SK-N-SH (cell line): ENCODE data around the gene SLC17A1. TPM values are rescaled to one million over a fixed set of nuclear protein-coding genes. Genes with fewer than 3 reads are reported as not detected.
A peak's percentile ranks its signal among the peaks of the same experiment; 100 is the strongest.

Source experiments
- CTCF ChIA-PET: fragments of 300-600, 350-600 bp; formaldehyde crosslinking; extraction: SDS; loops from one replicate; lab custom pipeline; 2021; lab: Yijun Ruan, JAX
- POLR2A ChIA-PET: fragments of 350-600 bp; sonication (Branson Sonifier 250); formaldehyde crosslinking; extraction: SDS; loops from one replicate; lab custom pipeline; 2020; ENCODE audit warnings: antibody characterized with exemption, inconsistent platforms; lab: Yijun Ruan, JAX
- DNase-seq: peaks from one replicate; pipeline ENCODE4 v3.0.0; 2012
- H2AFZ ChIP-seq: fragments of 200-600 bp; sonication (generic); 2 replicates; pipeline ENCODE4 v1.8.1; 2016; ENCODE audit warnings: antibody characterized with exemption, mild to moderate bottlenecking, low read depth
- H3F3A ChIP-seq: fragments of 200-600 bp; sonication (generic); replicated peaks from 2 replicates; pipeline ENCODE3; 2016; ENCODE audit warnings: antibody characterized with exemption, mild to moderate bottlenecking; ENCODE audit not compliant: insufficient read depth
- H3K27ac ChIP-seq, 2 experiments: fragments of 200-500 bp in 1 of 2; fragments of 200-600 bp in 1 of 2; sonication (Bioruptor generic) in 1 of 2; sonication (generic), shearing (Covaris generic) in 1 of 2; 2 replicates each; pipeline versions ENCODE4 v1.5.1 to v1.6.1; 2014 to 2016; ENCODE audit warnings: low read depth in 2 of 2, inconsistent platforms in 1 of 2, low read length in 1 of 2, mild to moderate bottlenecking in 1 of 2, mixed read lengths in 1 of 2
- H3K27me3 ChIP-seq: fragments of 200-600 bp; sonication (generic), shearing (Covaris generic); 2 replicates; pipeline ENCODE4 v1.6.1; 2016; ENCODE audit warnings: mixed run types; ENCODE audit not compliant: insufficient read depth
- H3K36me3 ChIP-seq, 2 experiments: fragments of 200-500 bp in 1 of 2; fragments of 200-600 bp in 1 of 2; sonication (Bioruptor generic) in 1 of 2; sonication (generic) in 1 of 2; replicated peaks in 1 of 2; 2 replicates each; pipeline versions ENCODE3 to v1.5.1; 2014 to 2016; ENCODE audit warnings: low read length in 1 of 2, mild to moderate bottlenecking in 1 of 2; ENCODE audit not compliant: insufficient read depth in 2 of 2, control insufficient read depth in 1 of 2
- H3K4me1 ChIP-seq, 2 experiments: fragments of 200-500 bp in 1 of 2; fragments of 200-600 bp in 1 of 2; sonication (Bioruptor generic) in 1 of 2; sonication (generic), shearing (Covaris generic) in 1 of 2; 2 replicates each; pipeline versions ENCODE4 v1.5.1 to v1.6.1; 2014 to 2016; ENCODE audit warnings: low read depth in 1 of 2, low read length in 1 of 2, mixed run types in 1 of 2; ENCODE audit not compliant: insufficient read depth in 2 of 2, control insufficient read depth in 1 of 2
- H3K4me2 ChIP-seq: fragments of 200-600 bp; sonication (generic), shearing (Covaris generic); 2 replicates; pipeline ENCODE4 v1.6.1; 2017; ENCODE audit warnings: mixed run types
- H3K4me3 ChIP-seq, 2 experiments: fragments of 200-500 bp in 1 of 2; fragments of 200-600 bp in 1 of 2; sonication (Bioruptor generic) in 1 of 2; sonication (generic), shearing (Covaris generic) in 1 of 2; 2 replicates each; pipeline versions ENCODE4 v1.5.1 to v1.8.1; 2014 to 2016; ENCODE audit warnings: low read depth in 2 of 2, inconsistent platforms in 1 of 2, low read length in 1 of 2, mild to moderate bottlenecking in 1 of 2, mixed read lengths in 1 of 2, moderate library complexity in 1 of 2
- H3K79me2 ChIP-seq: fragments of 200-600 bp; sonication (generic); 2 replicates; pipeline ENCODE4 v1.8.1; 2017; ENCODE audit warnings: mild to moderate bottlenecking; ENCODE audit not compliant: insufficient read depth
- H3K9ac ChIP-seq: fragments of 200-600 bp; sonication (generic); 2 replicates; pipeline ENCODE4 v1.6.1; 2017; ENCODE audit warnings: mixed run types
- H3K9me2 ChIP-seq: fragments of 200-600 bp; sonication (generic); 2 replicates; pipeline ENCODE4 v1.6.1; 2017; ENCODE audit warnings: mixed run types
- H3K9me3 ChIP-seq: fragments of 200-600 bp; sonication (generic); 2 replicates; pipeline ENCODE4 v1.6.1; 2017; ENCODE audit warnings: mixed run types, mild to moderate bottlenecking, moderate library complexity
- H4K20me1 ChIP-seq: fragments of 200-600 bp; sonication (generic); 2 replicates; pipeline ENCODE4 v1.6.1; 2017; ENCODE audit warnings: mild to moderate bottlenecking, mixed run types; ENCODE audit not compliant: insufficient read depth
- EP300 ChIP-seq, 2 experiments: IDR thresholded peaks; 2 replicates each; pipeline versions ENCODE4 v1.4.0 to v1.6.1; 2012; ENCODE audit warnings: borderline replicate concordance in 1 of 2, low read depth in 1 of 2, low read length in 1 of 2
- FOSL2 ChIP-seq: IDR thresholded peaks from 2 replicates; pipeline ENCODE4 v1.4.0; 2012; ENCODE audit warnings: low read depth, mild to moderate bottlenecking, moderate library complexity, borderline replicate concordance
- FOXJ3 ChIP-seq: sonication (generic); formaldehyde crosslinking; IDR thresholded peaks from 2 replicates; pipeline ENCODE4 v1.5.1; 2020; ENCODE audit warnings: mild to moderate bottlenecking, missing genetic modification reagents
- GATA2 ChIP-seq: sonication (generic); formaldehyde crosslinking; IDR thresholded peaks from 2 replicates; pipeline ENCODE4 v1.5.0; 2020; ENCODE audit warnings: mild to moderate bottlenecking, missing genetic modification reagents
- MEF2A ChIP-seq: IDR thresholded peaks from 2 replicates; pipeline ENCODE4 v1.4.0; 2012; ENCODE audit warnings: low read depth, borderline replicate concordance
- MXI1 ChIP-seq: IDR thresholded peaks from 2 replicates; pipeline ENCODE4 v1.6.1; 2012; ENCODE audit warnings: mild to moderate bottlenecking, low read depth, low read length, improper control_type of control experiment
- NFIC ChIP-seq: IDR thresholded peaks from 2 replicates; pipeline ENCODE4 v1.4.0; 2012; ENCODE audit warnings: borderline replicate concordance
- NRF1 ChIP-seq: IDR thresholded peaks from 2 replicates; pipeline ENCODE4 v1.6.1; 2012; ENCODE audit warnings: low read depth, mild to moderate bottlenecking, low read length
- POLR2AphosphoS5 ChIP-seq: IDR thresholded peaks from 2 replicates; pipeline ENCODE4 v1.6.1; 2012; ENCODE audit warnings: low read depth, low read length
- RAD21 ChIP-seq: IDR thresholded peaks from 2 replicates; pipeline ENCODE4 v1.6.1; 2012; ENCODE audit warnings: mild to moderate bottlenecking, low read length
- RCOR1 ChIP-seq: fragments of 150-350 bp; IDR thresholded peaks from 2 replicates; pipeline ENCODE4 v1.6.1; 2017; ENCODE audit warnings: antibody characterized with exemption, low read length
- SIN3A ChIP-seq: IDR thresholded peaks from 2 replicates; pipeline ENCODE4 v1.6.1; 2012; ENCODE audit warnings: low read depth, mild to moderate bottlenecking, low read length, moderate library complexity, borderline replicate concordance
- SMC3 ChIP-seq: IDR thresholded peaks from 2 replicates; pipeline ENCODE4 v1.6.1; 2012; ENCODE audit warnings: low read depth, low read length, improper control_type of control experiment
- TAF1 ChIP-seq: IDR thresholded peaks from 2 replicates; pipeline ENCODE4 v1.6.1; 2012; ENCODE audit warnings: low read depth, mild to moderate bottlenecking, low read length, moderate library complexity, borderline replicate concordance
- TCF12 ChIP-seq: IDR thresholded peaks from 2 replicates; pipeline ENCODE4 v1.4.0; 2012
- TEAD4 ChIP-seq: IDR thresholded peaks from 2 replicates; pipeline ENCODE4 v1.4.0; 2012; ENCODE audit warnings: mild to moderate bottlenecking, borderline replicate concordance; ENCODE audit not compliant: insufficient read depth
- YY1 ChIP-seq: IDR thresholded peaks from 2 replicates; pipeline ENCODE4 v1.4.0; 2012; ENCODE audit warnings: low read depth, mild to moderate bottlenecking
- polyA plus RNA-seq, 3 experiments: library from polyadenylated mRNA; depleted of rRNA; stranded (reverse); fragments of >200 nt; gene quantifications; 2 replicates each; pipeline ENCODE4 v1.2.3, GENCODE V29; 2012
- TF ChIP-seq, protein P1 (sequence below): IDR thresholded peaks from 2 replicates; pipeline ENCODE4 v1.4.0; 2012; ENCODE audit warnings: low read depth, borderline replicate concordance
- TF ChIP-seq, protein P2 (sequence below): fragments of 150-350 bp; IDR thresholded peaks from 2 replicates; pipeline ENCODE4 v1.6.1; 2017; ENCODE audit warnings: antibody characterized with exemption, low read length, low read depth, borderline replicate concordance
- TF ChIP-seq, protein P3 (sequence below): fragments of 150-350 bp; IDR thresholded peaks from 2 replicates; pipeline ENCODE4 v1.6.1; 2016; ENCODE audit warnings: mild to moderate bottlenecking, low read depth, low read length
- TF ChIP-seq, protein P4 (sequence below): IDR thresholded peaks from 2 replicates; pipeline ENCODE4 v1.6.1; 2012; ENCODE audit warnings: mild to moderate bottlenecking, low read depth, low read length, moderate library complexity
- TF ChIP-seq, protein P5 (sequence below): IDR thresholded peaks from 2 replicates; pipeline ENCODE4; 2012
- TF ChIP-seq, protein P6 (sequence below): IDR thresholded peaks from 2 replicates; pipeline ENCODE4 v1.4.0; 2012; ENCODE audit warnings: low read depth, borderline replicate concordance

Gene SLC17A1
- polyA plus RNA-seq, 1 of the 3 experiments (the other 2 are of a cell fraction): not detected

DNA sequence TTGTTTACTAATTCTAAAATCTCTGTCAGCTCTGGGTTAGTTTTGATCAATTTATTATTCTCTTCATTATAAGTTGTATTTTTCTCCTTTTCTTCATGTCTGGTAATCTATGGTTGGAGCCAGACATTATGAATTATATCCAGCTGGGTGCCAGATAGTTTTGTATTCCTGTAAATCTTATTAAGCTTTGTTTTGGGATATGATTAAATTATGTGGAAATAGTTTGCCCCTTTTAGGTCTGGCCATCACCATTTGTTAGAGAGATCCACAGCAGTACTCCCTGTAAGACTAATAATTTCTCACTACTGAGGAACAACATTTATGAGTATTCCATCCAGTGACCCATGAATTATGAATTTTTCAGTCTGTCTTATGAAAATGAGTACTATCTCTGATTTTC is 20.9 kb upstream of the SLC17A1 start:
- TF ChIP-seq, protein P1, sequence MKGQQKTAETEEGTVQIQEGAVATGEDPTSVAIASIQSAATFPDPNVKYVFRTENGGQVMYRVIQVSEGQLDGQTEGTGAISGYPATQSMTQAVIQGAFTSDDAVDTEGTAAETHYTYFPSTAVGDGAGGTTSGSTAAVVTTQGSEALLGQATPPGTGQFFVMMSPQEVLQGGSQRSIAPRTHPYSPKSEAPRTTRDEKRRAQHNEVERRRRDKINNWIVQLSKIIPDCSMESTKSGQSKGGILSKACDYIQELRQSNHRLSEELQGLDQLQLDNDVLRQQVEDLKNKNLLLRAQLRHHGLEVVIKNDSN: no peak
- TF ChIP-seq MEF2A (no peak), GATA2 (CRISPR knock-in tag) (peak; percentile 47), TEAD4 (no peak), SIN3A (no peak), RCOR1 (peak; percentile 80; the same call in 1 of the 2 replicates), TCF12 (no peak), MXI1 (0 out of 2 replicates have a peak, but pooled peaks have one; percentile 19), FOSL2 (no peak), POLR2AphosphoS5 (no peak), SMC3 (no peak), TAF1 (no peak), EP300 (IDR thresholded peaks at IDR 0.05; ENCODE audit: borderline replicate concordance in 1 of 2, low read depth in 1 of 2, low read length in 1 of 2) (peak in 1 of 2 experiments; percentile 93; a peak in 2 of 4 replicates), NFIC (no peak), YY1 (no peak), NRF1 (no peak), FOXJ3 (no peak), RAD21 (no peak)
- TF ChIP-seq, protein P2, sequence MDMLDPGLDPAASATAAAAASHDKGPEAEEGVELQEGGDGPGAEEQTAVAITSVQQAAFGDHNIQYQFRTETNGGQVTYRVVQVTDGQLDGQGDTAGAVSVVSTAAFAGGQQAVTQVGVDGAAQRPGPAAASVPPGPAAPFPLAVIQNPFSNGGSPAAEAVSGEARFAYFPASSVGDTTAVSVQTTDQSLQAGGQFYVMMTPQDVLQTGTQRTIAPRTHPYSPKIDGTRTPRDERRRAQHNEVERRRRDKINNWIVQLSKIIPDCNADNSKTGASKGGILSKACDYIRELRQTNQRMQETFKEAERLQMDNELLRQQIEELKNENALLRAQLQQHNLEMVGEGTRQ: no peak
- TF ChIP-seq, protein P3, sequence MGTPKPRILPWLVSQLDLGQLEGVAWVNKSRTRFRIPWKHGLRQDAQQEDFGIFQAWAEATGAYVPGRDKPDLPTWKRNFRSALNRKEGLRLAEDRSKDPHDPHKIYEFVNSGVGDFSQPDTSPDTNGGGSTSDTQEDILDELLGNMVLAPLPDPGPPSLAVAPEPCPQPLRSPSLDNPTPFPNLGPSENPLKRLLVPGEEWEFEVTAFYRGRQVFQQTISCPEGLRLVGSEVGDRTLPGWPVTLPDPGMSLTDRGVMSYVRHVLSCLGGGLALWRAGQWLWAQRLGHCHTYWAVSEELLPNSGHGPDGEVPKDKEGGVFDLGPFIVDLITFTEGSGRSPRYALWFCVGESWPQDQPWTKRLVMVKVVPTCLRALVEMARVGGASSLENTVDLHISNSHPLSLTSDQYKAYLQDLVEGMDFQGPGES: no peak
- TF ChIP-seq, protein P4, sequence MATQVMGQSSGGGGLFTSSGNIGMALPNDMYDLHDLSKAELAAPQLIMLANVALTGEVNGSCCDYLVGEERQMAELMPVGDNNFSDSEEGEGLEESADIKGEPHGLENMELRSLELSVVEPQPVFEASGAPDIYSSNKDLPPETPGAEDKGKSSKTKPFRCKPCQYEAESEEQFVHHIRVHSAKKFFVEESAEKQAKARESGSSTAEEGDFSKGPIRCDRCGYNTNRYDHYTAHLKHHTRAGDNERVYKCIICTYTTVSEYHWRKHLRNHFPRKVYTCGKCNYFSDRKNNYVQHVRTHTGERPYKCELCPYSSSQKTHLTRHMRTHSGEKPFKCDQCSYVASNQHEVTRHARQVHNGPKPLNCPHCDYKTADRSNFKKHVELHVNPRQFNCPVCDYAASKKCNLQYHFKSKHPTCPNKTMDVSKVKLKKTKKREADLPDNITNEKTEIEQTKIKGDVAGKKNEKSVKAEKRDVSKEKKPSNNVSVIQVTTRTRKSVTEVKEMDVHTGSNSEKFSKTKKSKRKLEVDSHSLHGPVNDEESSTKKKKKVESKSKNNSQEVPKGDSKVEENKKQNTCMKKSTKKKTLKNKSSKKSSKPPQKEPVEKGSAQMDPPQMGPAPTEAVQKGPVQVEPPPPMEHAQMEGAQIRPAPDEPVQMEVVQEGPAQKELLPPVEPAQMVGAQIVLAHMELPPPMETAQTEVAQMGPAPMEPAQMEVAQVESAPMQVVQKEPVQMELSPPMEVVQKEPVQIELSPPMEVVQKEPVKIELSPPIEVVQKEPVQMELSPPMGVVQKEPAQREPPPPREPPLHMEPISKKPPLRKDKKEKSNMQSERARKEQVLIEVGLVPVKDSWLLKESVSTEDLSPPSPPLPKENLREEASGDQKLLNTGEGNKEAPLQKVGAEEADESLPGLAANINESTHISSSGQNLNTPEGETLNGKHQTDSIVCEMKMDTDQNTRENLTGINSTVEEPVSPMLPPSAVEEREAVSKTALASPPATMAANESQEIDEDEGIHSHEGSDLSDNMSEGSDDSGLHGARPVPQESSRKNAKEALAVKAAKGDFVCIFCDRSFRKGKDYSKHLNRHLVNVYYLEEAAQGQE: no peak
- TF ChIP-seq, protein P5, sequence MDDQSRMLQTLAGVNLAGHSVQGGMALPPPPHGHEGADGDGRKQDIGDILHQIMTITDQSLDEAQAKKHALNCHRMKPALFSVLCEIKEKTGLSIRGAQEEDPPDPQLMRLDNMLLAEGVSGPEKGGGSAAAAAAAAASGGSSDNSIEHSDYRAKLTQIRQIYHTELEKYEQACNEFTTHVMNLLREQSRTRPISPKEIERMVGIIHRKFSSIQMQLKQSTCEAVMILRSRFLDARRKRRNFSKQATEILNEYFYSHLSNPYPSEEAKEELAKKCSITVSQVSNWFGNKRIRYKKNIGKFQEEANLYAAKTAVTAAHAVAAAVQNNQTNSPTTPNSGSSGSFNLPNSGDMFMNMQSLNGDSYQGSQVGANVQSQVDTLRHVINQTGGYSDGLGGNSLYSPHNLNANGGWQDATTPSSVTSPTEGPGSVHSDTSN: no peak
- TF ChIP-seq, protein P6, sequence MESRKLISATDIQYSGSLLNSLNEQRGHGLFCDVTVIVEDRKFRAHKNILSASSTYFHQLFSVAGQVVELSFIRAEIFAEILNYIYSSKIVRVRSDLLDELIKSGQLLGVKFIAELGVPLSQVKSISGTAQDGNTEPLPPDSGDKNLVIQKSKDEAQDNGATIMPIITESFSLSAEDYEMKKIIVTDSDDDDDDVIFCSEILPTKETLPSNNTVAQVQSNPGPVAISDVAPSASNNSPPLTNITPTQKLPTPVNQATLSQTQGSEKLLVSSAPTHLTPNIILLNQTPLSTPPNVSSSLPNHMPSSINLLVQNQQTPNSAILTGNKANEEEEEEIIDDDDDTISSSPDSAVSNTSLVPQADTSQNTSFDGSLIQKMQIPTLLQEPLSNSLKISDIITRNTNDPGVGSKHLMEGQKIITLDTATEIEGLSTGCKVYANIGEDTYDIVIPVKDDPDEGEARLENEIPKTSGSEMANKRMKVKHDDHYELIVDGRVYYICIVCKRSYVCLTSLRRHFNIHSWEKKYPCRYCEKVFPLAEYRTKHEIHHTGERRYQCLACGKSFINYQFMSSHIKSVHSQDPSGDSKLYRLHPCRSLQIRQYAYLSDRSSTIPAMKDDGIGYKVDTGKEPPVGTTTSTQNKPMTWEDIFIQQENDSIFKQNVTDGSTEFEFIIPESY: no peak
- peak; percentile 49 for DNase-seq
- CTCF ChIA-PET: no interaction called here

More for the DNA sequence above, 20.9 kb upstream of the SLC17A1 start:
- Histone ChIP-seq H3K9ac (no peak overlapping the region), H3K27me3 (no peaks in the 10 kb centered on the region), H3K27ac (peak overlapping the region in 1 of 2 experiments; percentile 93; a peak in 2 of 4 replicates), H3K4me1 (peaks cover 0 to 7% of the 10 kb centered on the region in 2 experiments; a peak in 2 of 4 replicates), H3K79me2 (no peaks in the 10 kb centered on the region), H3K9me3 (no peaks in the 10 kb centered on the region), H3K4me2 (no peak overlapping the region), H4K20me1 (no peaks in the 10 kb centered on the region), H2AFZ (no peak overlapping the region), H3K9me2 (no peaks in the 10 kb centered on the region), H3F3A (no peaks in the 10 kb centered on the region), H3K4me3 (no peak overlapping the region), H3K36me3 (no peaks in the 10 kb centered on the region)
- POLR2A ChIA-PET: no interaction called here
